Vagina (tissue), 2 donors: ENCODE results near the gene PTGES. TPM values are rescaled to one million over a fixed set of nuclear protein-coding genes. Genes with fewer than 3 reads are reported as not detected.
"Not testable (repeated sequence)": the region's sequence is repeated elsewhere in the genome, so short reads cannot be mapped to it uniquely, and the experiment has no call there.

Source experiments
- DNase-seq, 2 donors: peaks; one replicate each; pipeline ENCODE4 v3.0.0-alpha.2; 2017; ENCODE audit errors: extremely low spot score in 2 of 2
- H3K27ac ChIP-seq: fragments of 200-600 bp; sonication (generic); one replicate; pipeline ENCODE4 v1.5.1; 2019
- H3K27me3 ChIP-seq: fragments of 200-600 bp; sonication (generic); one replicate; pipeline ENCODE4 v1.5.1; 2019
- H3K36me3 ChIP-seq, 2 donors: fragments of 200-600 bp; sonication (generic); one replicate each; pipeline ENCODE4 v1.5.1; 2017 to 2019
- H3K4me1 ChIP-seq: fragments of 200-600 bp; sonication (generic); one replicate; pipeline ENCODE4 v1.5.1; 2019
- H3K4me3 ChIP-seq, 2 donors: fragments of 200-600 bp; sonication (generic); 1 replicate in 1 of 2; 2 replicates in 1 of 2; pipeline ENCODE4 v1.5.1; 2016 to 2019
- H3K9me3 ChIP-seq: fragments of 200-600 bp; sonication (generic); one replicate; pipeline ENCODE4 v1.5.1; 2019
- CTCF ChIP-seq, 3 experiments: fragments of 450-650 bp in 2 of 3; fragments of 200-600 bp in 1 of 3; sonication (generic) in 1 of 3; IDR thresholded peaks; one replicate each; pipeline ENCODE4 v1.5.1; 2017 to 2019; ENCODE audit warnings: antibody characterized with exemption in 3 of 3, mild to moderate bottlenecking in 2 of 3, moderate library complexity in 2 of 3
- POLR2A ChIP-seq, 2 donors: fragments of 450-650 bp; IDR thresholded peaks; one replicate each; pipeline ENCODE4 v1.6.1; 2017; ENCODE audit warnings: antibody characterized with exemption in 2 of 2, mild to moderate bottlenecking in 2 of 2, moderate library complexity in 2 of 2
- POLR2AphosphoS5 ChIP-seq, 2 donors: sonication (generic); formaldehyde crosslinking; IDR thresholded peaks; one replicate each; pipeline ENCODE4 v1.9.0; 2017; ENCODE audit warnings: antibody characterized with exemption in 2 of 2, mild to moderate bottlenecking in 2 of 2, low read depth in 1 of 2; ENCODE audit not compliant: insufficient read depth in 1 of 2
- intact Hi-C: fragments of 100-400 bp; cut with DNase I; formaldehyde crosslinking; loops from one replicate; pipeline ENCODE4 v1.15.1; 2023
- total RNA-seq: library from RNA; depleted of rRNA; stranded (reverse); fragments of >200 nt; gene quantifications from one replicate; pipeline ENCODE4 v1.2.3, GENCODE V29; 2016

Gene PTGES
- total RNA-seq, 1 donor from 2014 or later, result 18.9 TPM

DNA sequence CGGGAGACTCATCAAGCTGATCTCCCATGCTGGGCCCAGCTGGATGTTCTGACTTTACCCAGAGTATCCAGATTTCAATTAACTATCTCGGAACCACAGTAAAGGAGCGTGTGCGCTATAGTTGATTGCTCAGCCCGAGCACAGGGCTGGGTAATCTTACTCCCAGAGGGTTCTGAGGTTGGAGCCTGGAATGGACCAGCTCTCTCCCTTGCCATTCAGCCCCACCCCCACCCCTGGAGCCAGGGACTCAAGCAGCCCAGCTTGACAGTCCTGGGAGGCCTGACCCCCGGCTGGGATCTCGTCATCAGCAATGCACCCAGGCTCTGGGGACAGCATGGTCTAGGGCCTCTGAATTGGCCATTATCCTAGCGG, 23.7 kb upstream of the PTGES start:
- H3K4me3 ChIP-seq, result peak overlapping the region; percentile 3 to 34

GRCh38 chr9:129776096-129776495, 23.3 kb upstream of the PTGES start:
- not testable (repeated sequence) for H3K4me3 ChIP-seq, DNase-seq, H3K9me3 ChIP-seq, H3K27me3 ChIP-seq, H3K36me3 ChIP-seq
- intact Hi-C loops, result loop anchor here (5.0 kb wide), 1 partner anchor 134 kb away; the partner anchor contains the start of gene ASB6
- Histone ChIP-seq H3K4me1 (peaks cover 17% of the 10 kb centered on the region), H3K27ac (peak overlapping the region; percentile 81)

More for the DNA sequence above, 23.7 kb upstream of the PTGES start:
- peak overlapping the region; percentile 81 for H3K27ac ChIP-seq
- H3K4me1 ChIP-seq, result peaks cover 17% of the 10 kb centered on the region
- TF ChIP-seq CTCF (IDR thresholded peaks at IDR 0.05) (no peak), POLR2AphosphoS5 (IDR thresholded peaks at IDR 0.05; ENCODE audit: insufficient read depth in 1 of 2, low read depth in 1 of 2) (no peak), POLR2A (IDR thresholded peaks at IDR 0.05) (no peak)
- DNase-seq, result no peak
- H3K27me3 ChIP-seq, result no peaks in the 10 kb centered on the region
- H3K9me3 ChIP-seq, result no peaks in the 10 kb centered on the region
- H3K36me3 ChIP-seq, result no peaks in the 10 kb centered on the region
- intact Hi-C loops, result loop anchor here (5.0 kb wide), 1 partner anchor 134 kb away; the partner anchor contains the start of gene ASB6

GRCh38 chr9:129775448-129775798, 22.6 kb upstream of the PTGES start:
- Histone ChIP-seq H3K36me3 (no peaks in the 10 kb centered on the region), H3K27me3 (no peaks in the 10 kb centered on the region), H3K4me1 (peaks cover 17% of the 10 kb centered on the region), H3K4me3 (no peak overlapping the region), H3K9me3 (no peaks in the 10 kb centered on the region), H3K27ac (no peak overlapping the region)
- TF ChIP-seq CTCF (IDR thresholded peaks at IDR 0.05), result no peak
- TF ChIP-seq POLR2A (IDR thresholded peaks at IDR 0.05), result no peak
- TF ChIP-seq POLR2AphosphoS5 (IDR thresholded peaks at IDR 0.05; ENCODE audit: insufficient read depth in 1 of 2, low read depth in 1 of 2), result no peak
- intact Hi-C loops, result loop anchor here (5.0 kb wide), 1 partner anchor 133 kb away; the partner anchor contains the start of gene ASB6
- DNase-seq, result no peak

- no peaks in the 10 kb centered on the region for H3K27me3 ChIP-seq
- H3K4me3 ChIP-seq, result no peak overlapping the region
- no peaks in the 10 kb centered on the region for H3K36me3 ChIP-seq
- intact Hi-C loops, result loop anchor here (5.0 kb wide), 1 partner anchor 133 kb away; the partner anchor contains the start of gene ASB6
- no peak overlapping the region for H3K27ac ChIP-seq
- peaks cover 17% of the 10 kb centered on the region for H3K4me1 ChIP-seq
- no peak for DNase-seq
- TF ChIP-seq POLR2A (IDR thresholded peaks at IDR 0.05) (no peak), CTCF (IDR thresholded peaks at IDR 0.05) (no peak), POLR2AphosphoS5 (IDR thresholded peaks at IDR 0.05; ENCODE audit: insufficient read depth in 1 of 2, low read depth in 1 of 2) (no peak)
- H3K9me3 ChIP-seq, result no peaks in the 10 kb centered on the region
Observed at GRCh38 chr9:129774791-129775447, 22.1 kb upstream of the PTGES start.

GRCh38 chr9:129773262-129774048, 20.6 kb upstream of the PTGES start:
- H3K27me3 ChIP-seq, result no peaks in the 10 kb centered on the region
- peaks cover 17% of the 10 kb centered on the region for H3K4me1 ChIP-seq
- no peaks in the 10 kb centered on the region for H3K36me3 ChIP-seq
- TF ChIP-seq CTCF (IDR thresholded peaks at IDR 0.05) (no peak), POLR2A (IDR thresholded peaks at IDR 0.05) (no peak), POLR2AphosphoS5 (IDR thresholded peaks at IDR 0.05; ENCODE audit: insufficient read depth in 1 of 2, low read depth in 1 of 2) (no peak)
- no peaks in the 10 kb centered on the region for H3K9me3 ChIP-seq
- no peak for DNase-seq
- intact Hi-C loops, result no loop called here
- no peak overlapping the region for H3K27ac ChIP-seq
- H3K4me3 ChIP-seq, result no peak overlapping the region
